HG03064 (cell line): ENCODE measurements around the gene CCDC71.

Experiments used
- ATAC-seq: cut with Tn5 transposase; IDR thresholded peaks from one replicate; pipeline ENCODE4 v1.9.1; 2021; ENCODE audit warnings: low read depth; ENCODE audit not compliant: unreplicated experiment

The CCDC71 gene

GRCh38 chr3:49132437-49133225, 33.5 kb downstream of the CCDC71 start, which contains the start of gene LAMB2:
LAMB2 (minus strand) TSS chr3:49133050; CDS start chr3:49132867, 183 bp downstream.
- ATAC-seq, result no peak

- no peak for ATAC-seq
Measured at GRCh38 chr3:49132073-49132436, 34.1 kb downstream of the CCDC71 start.

- no peak for ATAC-seq
Measured at GRCh38 chr3:49131576-49131975, 34.6 kb downstream of the CCDC71 start.

- ATAC-seq, result no peak
Measured at GRCh38 chr3:49131040-49131439, 35.1 kb downstream of the CCDC71 start.

GRCh38 chr3:49124991-49125670, 41.0 kb downstream of the CCDC71 start:
- no peak for ATAC-seq

GRCh38 chr3:49124203-49124602, 41.9 kb downstream of the CCDC71 start:
- no peak for ATAC-seq

GRCh38 chr3:49123687-49124086, 42.4 kb downstream of the CCDC71 start:
- no peak for ATAC-seq

GRCh38 chr3:49122886-49123545, 43.1 kb downstream of the CCDC71 start:
- ATAC-seq, result no peak

GRCh38 chr3:49122451-49122850, 43.7 kb downstream of the CCDC71 start:
- no peak for ATAC-seq

- no peak for ATAC-seq
Measured at GRCh38 chr3:49122022-49122421, 44.1 kb downstream of the CCDC71 start.

- ATAC-seq, result no peak
Measured at GRCh38 chr3:49121132-49121736, 44.9 kb downstream of the CCDC71 start.

- peak; percentile 72 for ATAC-seq
Measured at GRCh38 chr3:49120438-49121131, 45.5 kb downstream of the CCDC71 start, which contains the start of gene USP19. USP19 (minus strand) TSS chr3:49120823; CDS start chr3:49119145, 1,678 bp downstream.

- no peak for ATAC-seq
Measured at GRCh38 chr3:49120096-49120437, 46.1 kb downstream of the CCDC71 start.

GRCh38 chr3:49119439-49119838, 46.7 kb downstream of the CCDC71 start:
- no peak for ATAC-seq

GRCh38 chr3:49119036-49119435, 47.1 kb downstream of the CCDC71 start:
- ATAC-seq, result no peak
